Stimulated activated CD4-positive, alpha-beta T cell treated with anti-CD3 and anti-CD28 coated beads, Interleukin-2, amount 100 ng/mL, for 48 hours (primary cell): ENCODE results near the gene CYP51A1.
"Not testable (repeated sequence)": the region's sequence is repeated elsewhere in the genome, so short reads cannot be mapped to it uniquely, and the experiment has no call there.

Experiments
- DNase-seq, 2 donors: peaks; one replicate each; pipeline ENCODE4 v3.0.0-alpha.2; 2020

The CYP51A1 gene

DNA sequence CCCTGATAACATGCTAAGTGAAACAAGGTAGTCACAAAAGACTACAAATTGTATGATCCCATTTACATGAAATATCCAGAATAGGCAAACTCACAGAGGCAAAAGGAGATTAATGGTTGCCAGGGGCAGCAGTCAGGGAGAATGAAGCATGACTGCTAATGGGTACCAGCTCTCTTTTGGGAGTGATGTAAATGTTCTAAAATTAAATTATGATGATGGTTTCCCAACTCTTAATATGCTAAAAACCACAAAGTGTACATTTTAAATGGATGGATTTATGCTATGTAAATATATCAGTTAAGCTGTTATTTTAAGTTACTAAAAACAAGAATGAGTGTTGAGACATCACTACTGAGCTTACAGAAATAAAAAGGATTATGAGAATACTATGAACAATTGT is 12.6 kb downstream of the CYP51A1 start:
- no peak for DNase-seq

DNA sequence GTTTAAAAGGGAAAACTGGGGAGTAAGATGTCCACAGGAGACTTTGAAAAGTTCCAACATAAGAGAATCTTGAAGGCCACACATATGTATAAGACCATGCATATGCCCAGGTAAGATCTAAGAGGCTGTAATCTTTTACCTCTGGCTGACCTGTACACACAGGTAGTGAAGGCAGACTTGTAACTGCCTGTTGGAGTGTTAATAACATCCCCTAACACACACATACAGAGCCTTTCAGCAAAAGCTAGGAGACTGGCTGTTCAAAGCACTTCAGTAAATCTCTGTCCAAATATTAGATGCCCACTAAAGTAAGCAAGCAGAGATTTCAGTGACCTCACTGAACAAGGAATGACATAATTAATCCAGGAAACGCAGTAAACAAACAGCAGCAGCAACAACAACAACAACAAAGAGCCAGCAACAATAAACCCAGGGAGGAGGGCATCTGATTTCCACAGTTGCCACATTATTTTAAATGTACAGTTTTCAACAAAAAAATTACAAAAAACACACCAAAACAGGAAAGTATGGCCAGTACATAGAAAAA is 15.0 kb downstream of the CYP51A1 start:
- no peak for DNase-seq

DNA sequence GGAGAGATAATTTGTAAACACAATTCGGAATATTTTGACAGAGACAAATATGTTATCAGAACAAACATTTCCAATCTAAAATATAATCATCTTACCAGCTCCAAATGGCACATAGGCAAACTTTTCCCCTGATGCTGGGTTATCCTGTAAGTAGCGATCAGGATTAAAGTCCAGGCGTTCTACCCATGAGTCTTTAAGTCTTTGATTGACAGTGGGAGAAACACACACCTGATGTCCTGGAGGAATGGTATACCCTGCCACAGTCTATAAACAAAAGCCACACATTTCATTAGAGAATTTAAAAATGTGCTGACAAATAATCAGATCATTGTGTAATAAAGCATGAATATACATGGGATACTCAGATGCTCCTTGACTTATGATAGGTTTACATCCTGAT is 17.3 kb downstream of the CYP51A1 start:
- no peak for DNase-seq

DNA sequence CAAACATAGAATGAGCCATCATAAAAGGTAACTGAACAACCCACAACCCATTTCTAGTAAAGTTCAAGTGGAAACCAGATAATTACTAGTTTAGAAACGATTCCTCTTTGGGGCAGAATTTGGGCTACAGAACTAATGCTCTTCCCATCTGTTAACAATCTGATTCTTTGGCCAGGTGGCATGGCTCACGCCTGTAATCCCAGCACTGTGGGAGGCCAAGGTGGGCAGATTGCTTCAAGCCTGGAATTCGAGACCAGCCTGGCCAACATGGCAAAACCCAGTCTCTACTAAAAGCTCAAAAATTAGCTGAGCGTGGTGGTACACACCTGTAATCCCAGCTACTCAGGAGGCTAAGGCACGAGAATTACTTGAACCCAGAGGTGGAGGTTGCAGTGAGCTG is 18.5 kb downstream of the CYP51A1 start:
- DNase-seq: no peak

DNA sequence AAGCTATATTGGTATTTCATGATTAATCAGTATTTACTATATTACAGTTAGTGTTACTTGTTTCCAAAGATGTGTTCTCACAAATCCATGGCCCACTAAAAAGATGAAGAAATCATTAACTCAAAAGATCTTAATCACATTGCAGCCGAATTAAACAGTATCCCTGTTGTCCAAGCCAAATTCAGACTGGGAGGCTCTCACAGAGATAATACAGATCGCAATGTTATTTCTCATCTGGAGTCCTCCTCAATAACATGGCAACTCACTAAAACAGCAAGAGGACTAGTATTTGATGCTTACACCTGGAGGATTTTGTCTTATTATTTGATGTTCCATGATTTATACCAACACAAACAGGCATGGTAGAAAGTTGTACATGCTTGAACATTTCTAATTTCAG is 23.4 kb downstream of the CYP51A1 start:
- no peak for DNase-seq

DNA sequence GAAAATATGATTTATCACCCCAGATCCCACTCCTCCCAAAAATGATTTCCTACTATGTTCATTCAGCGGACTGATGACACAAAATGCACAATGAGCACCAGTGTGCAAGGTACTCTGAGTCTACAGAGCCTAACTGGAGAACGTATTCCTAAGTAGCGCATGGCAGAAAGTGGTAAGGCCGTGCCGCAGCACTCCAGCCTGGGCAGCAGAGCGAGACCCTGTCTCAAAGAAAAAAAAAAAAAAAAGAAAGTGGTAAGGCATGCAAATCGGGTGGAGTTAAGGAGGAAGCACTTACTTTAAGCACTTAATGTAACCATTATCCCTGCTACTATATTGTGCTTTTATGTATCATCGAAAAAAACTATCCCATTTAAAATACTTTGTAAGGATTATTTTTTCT is 25.5 kb downstream of the CYP51A1 start:
- DNase-seq: no peak

DNA sequence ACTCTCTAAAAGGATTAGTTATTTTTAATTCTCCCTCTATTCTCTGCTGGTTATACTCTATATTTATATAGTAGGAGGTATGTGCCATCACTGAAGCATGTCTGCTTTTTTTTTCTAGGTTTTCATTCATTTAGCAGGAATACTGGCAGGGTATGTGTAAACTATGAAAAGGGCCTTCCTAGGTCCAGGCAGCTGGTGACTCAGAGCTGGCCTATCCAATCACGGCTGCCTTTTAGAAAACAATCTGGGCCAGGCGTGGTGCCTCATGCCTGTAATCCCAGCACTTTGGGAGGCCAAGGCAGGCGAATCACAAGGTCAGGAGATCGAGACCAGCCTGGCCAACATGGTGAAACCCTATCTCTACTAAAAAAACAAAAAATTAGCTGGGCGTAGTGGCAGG is 31.4 kb downstream of the CYP51A1 start:
- not testable (repeated sequence) for DNase-seq

DNA sequence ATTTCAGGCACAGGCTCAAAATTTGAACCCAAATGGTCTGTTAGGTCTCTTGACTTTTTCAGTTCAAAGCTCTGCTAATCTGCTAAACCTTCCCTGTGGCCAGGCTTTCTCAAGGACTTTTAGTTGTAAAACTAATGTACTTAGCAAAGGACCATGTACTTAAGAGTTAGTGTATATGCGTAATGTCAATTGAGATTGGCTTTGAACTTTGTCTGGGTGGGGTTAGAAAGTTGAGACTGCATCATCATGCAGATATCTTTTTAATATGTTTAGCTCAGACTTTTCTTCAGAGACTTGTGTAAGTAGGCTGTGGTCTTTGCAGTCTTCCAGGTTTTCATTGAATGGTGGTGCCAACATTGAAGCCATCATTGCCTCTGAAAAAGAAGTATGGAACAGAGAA is 33.7 kb downstream of the CYP51A1 start:
- no peak for DNase-seq

DNA sequence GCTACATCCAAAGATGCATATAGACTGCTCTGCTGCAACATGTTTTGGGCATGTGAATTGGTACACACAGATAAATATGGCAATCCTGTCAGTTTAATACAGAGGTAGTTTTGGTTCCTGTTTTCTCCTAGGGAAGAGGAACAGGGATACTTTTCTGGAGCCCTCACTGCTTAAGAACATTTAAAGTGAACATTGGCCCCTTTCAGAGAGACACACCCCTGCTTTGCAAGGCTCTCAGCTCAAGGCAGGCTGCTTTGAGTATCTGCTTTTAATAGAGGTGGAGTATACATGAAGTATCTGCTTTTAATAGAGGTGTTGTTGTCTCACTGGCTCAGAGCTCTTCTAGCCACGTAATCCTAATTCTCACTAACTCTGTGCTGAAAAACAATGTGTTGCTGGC is 38.9 kb downstream of the CYP51A1 start:
- no peak for DNase-seq

DNA sequence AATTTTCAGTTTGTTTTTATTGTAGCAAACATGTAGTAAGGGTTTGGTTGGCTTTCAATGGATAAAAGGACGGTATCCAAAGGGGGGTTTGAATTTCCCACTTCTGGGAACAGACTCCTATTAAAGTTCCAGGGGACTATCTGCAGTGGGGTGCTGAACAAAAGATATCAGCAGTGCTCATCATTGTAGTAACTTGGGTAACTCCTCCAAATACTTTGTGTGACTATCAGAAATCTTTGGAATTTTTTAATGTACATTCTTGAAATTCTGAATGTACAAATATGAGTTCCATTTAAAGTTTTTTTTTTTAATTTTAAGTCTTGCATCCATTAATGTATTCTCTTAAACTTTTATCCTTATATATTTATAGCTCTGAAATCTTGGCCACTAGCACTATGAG is 42.1 kb downstream of the CYP51A1 start:
- no peak for DNase-seq

DNA sequence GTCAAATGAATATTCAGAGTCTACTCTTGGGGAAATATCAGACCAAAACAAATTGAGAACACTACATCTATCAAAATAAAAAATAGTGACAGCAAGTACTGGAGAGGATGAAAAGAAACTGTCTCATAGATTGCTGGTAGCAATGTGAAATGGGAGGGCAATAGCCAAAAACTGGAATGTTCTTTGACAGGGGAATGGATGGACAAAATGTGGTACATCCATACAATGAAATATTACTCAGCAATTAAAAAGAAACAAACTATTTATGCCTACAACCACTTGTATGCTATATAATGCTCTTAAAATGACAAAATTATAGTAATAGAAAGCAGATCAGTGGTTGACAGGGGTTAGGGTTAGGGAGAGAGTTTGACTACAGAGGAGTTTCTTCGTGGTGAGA is 46.0 kb downstream of the CYP51A1 start:
- no peak for DNase-seq

DNA sequence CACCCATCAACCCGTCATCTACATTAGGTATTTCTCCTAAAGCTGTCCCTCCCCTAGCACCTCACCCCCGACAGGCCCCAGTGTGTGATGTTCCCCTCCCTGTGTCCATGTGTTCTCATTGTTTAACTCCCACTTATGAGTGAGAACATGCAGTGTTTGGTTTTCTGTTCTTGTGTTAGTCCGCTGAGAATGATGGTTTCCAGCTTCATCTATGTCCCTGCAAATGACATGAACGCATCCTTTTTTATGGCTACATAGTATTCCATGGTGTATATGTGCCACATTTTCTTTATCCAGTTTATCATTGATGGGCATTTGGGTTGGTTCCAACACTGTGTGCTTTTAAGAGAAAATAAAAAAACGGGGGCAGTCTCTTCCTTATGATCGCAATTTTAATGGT is 50.4 kb downstream of the CYP51A1 start:
- not testable (repeated sequence) for DNase-seq

DNA sequence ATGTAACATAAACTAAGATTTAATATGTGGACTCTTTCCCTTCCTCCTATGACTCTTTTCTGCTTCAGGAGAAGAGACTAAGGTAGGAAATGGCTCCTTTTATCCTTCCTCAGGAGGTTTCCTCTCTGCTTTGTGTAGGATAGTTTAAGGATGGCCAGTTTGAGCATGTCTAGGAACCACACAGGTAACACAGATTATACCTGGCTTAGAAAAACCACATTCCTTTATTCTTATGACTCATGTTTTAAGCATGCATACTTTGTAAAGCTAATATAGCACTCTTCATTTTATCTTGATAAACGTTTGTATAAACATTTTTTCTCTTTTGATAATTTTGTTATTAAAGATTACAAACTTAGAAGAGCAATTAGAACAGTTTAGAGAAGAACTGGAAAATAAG is 57.8 kb downstream of the CYP51A1 start:
- DNase-seq: no peak

DNA sequence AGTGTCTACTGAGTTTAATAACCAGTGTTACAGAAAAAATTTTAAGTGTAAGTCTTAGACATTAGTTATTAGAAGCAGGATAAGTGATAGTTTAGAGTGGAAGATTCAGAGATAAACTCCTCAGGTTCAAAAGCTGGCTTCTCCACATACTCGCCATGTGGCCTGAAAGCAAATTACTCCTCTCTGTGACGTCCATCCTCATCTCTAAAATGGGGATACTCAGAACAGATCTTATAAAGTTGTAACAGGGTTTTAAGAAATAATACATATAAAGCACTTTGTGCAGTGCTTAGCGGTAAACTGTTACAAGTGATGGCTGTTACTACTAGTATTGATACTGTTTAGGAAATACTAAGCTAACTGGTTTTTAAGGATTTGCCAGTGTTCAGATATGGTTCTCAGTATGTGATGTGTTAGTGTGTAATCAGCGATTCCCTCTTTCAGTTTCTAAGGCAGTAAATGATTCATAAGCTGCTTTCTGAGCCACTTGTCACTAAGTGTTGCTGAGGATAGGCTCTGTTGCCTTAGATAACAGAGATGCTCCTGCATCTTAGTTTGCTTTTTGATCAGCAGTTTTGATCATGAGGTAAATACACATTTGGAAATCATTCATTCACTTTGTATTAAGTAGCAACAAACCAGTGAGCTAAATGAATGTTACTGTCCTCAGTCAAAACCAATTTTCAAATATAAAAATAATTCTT is 58.7 kb downstream of the CYP51A1 start:
- no peak for DNase-seq

DNA sequence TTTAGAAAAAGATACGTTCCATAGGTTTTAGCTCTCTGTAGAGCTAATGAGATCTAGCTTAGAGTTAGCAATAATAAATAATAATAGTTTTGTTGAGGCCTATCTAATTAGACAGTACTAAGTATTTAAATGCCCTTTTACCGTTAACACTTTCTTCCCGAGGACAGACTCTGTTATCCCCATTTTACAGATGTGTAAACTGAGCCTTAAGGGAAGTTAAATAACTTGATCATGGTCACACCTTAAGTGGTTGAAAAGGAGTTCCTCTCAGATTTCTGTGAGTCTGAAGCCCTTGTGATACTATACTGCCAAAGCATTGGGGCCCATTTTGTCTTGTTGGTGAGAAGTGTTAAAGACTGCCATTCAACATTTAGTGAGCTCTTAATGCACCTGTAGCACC is 61.6 kb downstream of the CYP51A1 start:
- no peak for DNase-seq

DNA sequence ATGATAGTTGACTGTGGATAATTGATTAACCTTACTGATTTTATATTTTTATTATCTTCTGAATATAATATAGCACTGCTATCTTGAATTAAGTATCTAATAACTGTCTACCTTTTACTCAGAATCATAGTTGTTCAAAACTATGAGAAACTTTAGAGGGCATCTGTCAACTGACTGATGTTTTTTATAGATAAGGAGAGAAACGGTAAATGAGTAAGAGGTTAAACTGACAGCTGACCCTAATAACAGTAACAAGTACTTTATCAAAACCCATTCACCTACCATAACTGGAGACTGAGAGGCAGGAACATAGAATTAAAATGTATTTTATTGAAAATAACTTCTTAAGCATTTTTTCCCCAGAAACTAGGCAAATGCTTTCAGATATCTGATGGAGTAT is 62.2 kb downstream of the CYP51A1 start:
- DNase-seq: no peak

DNA sequence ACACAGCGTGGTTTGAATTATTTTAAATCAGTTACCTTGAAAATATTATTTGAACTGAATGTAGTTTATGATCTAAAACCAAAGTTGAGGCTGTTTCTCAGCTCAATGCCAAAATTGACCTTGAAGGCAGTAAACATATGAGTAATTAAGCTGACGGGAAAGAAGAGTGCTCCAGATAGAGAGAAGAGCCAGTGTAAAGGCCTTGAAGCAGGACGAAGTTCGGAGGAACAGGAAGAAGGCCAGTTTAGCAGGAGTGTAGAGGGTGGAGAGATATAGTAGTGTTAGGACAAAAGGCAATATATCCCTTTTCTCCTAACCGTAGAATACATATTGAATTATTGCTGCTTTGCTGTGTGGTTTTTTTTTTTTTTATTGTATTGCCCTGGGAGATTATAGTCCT is 63.2 kb downstream of the CYP51A1 start:
- no peak for DNase-seq

DNA sequence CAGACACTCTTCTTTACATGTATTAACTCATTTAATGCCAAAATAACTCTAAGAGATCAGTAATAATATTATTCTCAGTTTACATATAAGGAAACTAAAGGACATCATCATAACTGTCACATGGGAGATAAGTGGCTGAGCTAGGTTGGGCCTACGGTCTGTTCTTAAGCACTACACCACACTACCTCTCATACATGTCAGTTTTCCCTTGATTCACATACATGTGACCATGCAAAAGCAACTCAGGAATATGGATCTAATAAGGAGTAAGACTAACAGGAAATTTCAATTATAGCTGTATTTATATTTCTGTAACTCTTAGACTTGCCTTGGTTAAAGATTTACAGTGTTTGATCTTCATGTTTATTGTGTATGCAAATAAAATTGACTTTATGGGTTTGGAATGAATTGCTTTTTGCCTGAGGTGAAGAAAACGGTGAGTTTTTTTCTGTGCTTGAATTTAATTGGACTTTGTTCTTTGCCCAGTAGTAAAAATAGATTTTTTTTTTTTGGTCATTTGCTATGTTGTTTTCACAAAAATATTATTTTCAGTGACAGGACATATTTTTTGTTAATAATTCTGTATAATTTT is 69.7 kb downstream of the CYP51A1 start:
- DNase-seq: no peak
